ENCODE data around the gene SNRPE. TPM values are rescaled to one million over a fixed set of nuclear protein-coding genes. Genes with fewer than 3 reads are reported as not detected.

Gene SNRPE
- total RNA-seq, 1 experiment from 2014 or later = 288 TPM

DNA sequence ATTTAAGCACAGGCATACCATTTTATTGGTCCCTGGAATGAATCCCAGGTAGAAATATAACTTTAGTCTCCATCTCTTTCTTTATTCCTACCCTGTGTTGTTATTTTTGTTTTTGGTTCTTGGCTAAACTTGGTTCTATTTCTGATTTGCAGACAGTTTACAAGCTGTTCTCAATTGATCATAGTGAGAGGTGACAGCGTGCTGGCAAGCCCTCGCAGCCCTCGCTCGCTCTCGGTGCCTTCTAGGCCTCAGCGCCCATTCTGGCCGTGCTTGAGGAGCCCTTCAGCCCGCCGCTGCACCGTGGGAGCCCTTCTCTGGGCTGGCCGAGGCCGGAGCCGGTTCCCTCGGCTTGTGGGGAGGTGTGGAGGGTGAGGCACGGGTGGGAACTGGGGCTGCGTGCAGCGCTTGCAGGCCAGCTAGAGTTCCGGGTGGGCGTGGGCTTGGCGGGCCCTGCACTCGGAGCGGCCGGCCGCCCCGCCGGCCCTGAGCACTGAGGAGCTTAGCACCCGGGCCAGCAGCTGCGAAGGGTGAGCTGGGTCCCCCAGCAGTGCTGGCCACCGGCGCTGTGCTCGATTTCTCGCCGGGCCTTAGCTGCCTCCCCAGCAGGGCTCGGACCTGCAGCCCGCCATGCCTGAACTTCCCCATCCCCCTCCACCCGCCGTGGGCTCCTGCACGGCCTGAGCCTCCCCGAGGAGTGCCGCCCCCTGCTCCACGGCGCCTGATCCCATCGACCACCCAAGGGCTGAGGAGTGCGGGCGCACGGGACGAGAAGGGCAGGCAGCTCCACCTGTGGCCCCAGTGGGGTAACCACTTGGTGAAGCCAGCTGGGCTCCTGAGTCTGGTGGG, 38.7 kb downstream of the SNRPE start:
- Histone ChIP-seq H2AFZ (ENCODE audit: low read depth, low read length, poor library complexity, severe bottlenecking) (no peak overlapping the region), H3K4me2 (ENCODE audit: low read length) (no peak overlapping the region), H4K20me1 (ENCODE audit: insufficient read depth) (no peaks in the 10 kb centered on the region), H3K9me2 (ENCODE audit: insufficient read depth) (no peaks in the 10 kb centered on the region), H3K27ac (ENCODE audit: low read depth, low read length) (no peak overlapping the region), H3K9me3 (ENCODE audit: control insufficient read depth in 1 of 2, insufficient read depth in 1 of 2, low read depth in 1 of 2, low read length in 2 of 2) (no peaks in the 10 kb centered on the region; a peak in 1 of 4 replicates), H3K79me2 (ENCODE audit: insufficient read depth, low read length) (no peaks in the 10 kb centered on the region), H3K4me3 (replicated peaks in 1 of 2; ENCODE audit: low read depth in 1 of 2, low read length in 2 of 2) (no peak overlapping the region), H3K4me1 (ENCODE audit: control insufficient read depth in 1 of 2, insufficient read depth in 2 of 2, low read length in 2 of 2) (peaks cover 0 to under 1% of the 10 kb centered on the region in 2 experiments; a peak in 1 of 4 replicates), H3K9ac (ENCODE audit: low read length) (no peak overlapping the region), H3K27me3 (ENCODE audit: insufficient read depth, low read length) (no peaks in the 10 kb centered on the region), H3K36me3 (ENCODE audit: control insufficient read depth in 1 of 2, insufficient read depth in 2 of 2, low read length in 2 of 2) (no peaks in the 10 kb centered on the region)
- ATAC-seq = no peak
- CTCF ChIA-PET = no interaction called here
- DNase-seq (ENCODE audit: low read depth, low spot score) = no peak
- RAD21 ChIA-PET (ENCODE audit: low non-redundant PET in 1 of 2, low total read pairs in 2 of 2, uncharacterized antibody in 2 of 2, unreplicated experiment in 2 of 2) = no interaction called here
- BruUV-seq (replicated peaks) = no TSS peak
- intact Hi-C loops (cut with micrococcal nuclease) = loop anchor here (10.0 kb wide), 1 partner anchor 155 kb away; no protein-coding TSS in a partner anchor
- POLR2A ChIA-PET = no interaction called here
- TF ChIP-seq SIN3A (IDR thresholded peaks at IDR 0.05; ENCODE audit: low read depth) (no peak), YY1 (IDR thresholded peaks at IDR 0.05; ENCODE audit: extremely low read depth, insufficient replicate concordance, low read depth, low read length) (no peak), JUND (IDR thresholded peaks at IDR 0.05) (no peak), POLR2AphosphoS5 (IDR thresholded peaks at IDR 0.05; ENCODE audit: low read depth, low read length) (no peak), TCF7L2 (IDR thresholded peaks at IDR 0.05; ENCODE audit: borderline replicate concordance, extremely low read depth, insufficient read depth, insufficient read length) (no peak), POLR2A (IDR thresholded peaks at IDR 0.05; ENCODE audit: borderline replicate concordance, extremely low read depth, insufficient read depth, insufficient read length) (no peak), EZH2 (IDR thresholded peaks at IDR 0.05) (no peak), ZFX (IDR thresholded peaks at IDR 0.05) (no peak), EZH2phosphoT487 (IDR thresholded peaks at IDR 0.05; ENCODE audit: borderline replicate concordance) (no peak), EGR1 (IDR thresholded peaks at IDR 0.05; ENCODE audit: low read depth) (no peak)
- TF ChIP-seq, protein P1, sequence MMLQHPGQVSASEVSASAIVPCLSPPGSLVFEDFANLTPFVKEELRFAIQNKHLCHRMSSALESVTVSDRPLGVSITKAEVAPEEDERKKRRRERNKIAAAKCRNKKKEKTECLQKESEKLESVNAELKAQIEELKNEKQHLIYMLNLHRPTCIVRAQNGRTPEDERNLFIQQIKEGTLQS (IDR thresholded peaks at IDR 0.05) = no peak
- TF ChIP-seq, protein P2, sequence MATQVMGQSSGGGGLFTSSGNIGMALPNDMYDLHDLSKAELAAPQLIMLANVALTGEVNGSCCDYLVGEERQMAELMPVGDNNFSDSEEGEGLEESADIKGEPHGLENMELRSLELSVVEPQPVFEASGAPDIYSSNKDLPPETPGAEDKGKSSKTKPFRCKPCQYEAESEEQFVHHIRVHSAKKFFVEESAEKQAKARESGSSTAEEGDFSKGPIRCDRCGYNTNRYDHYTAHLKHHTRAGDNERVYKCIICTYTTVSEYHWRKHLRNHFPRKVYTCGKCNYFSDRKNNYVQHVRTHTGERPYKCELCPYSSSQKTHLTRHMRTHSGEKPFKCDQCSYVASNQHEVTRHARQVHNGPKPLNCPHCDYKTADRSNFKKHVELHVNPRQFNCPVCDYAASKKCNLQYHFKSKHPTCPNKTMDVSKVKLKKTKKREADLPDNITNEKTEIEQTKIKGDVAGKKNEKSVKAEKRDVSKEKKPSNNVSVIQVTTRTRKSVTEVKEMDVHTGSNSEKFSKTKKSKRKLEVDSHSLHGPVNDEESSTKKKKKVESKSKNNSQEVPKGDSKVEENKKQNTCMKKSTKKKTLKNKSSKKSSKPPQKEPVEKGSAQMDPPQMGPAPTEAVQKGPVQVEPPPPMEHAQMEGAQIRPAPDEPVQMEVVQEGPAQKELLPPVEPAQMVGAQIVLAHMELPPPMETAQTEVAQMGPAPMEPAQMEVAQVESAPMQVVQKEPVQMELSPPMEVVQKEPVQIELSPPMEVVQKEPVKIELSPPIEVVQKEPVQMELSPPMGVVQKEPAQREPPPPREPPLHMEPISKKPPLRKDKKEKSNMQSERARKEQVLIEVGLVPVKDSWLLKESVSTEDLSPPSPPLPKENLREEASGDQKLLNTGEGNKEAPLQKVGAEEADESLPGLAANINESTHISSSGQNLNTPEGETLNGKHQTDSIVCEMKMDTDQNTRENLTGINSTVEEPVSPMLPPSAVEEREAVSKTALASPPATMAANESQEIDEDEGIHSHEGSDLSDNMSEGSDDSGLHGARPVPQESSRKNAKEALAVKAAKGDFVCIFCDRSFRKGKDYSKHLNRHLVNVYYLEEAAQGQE (IDR thresholded peaks at IDR 0.05; ENCODE audit: low read depth) = no peak
- TF ChIP-seq, protein P3, sequence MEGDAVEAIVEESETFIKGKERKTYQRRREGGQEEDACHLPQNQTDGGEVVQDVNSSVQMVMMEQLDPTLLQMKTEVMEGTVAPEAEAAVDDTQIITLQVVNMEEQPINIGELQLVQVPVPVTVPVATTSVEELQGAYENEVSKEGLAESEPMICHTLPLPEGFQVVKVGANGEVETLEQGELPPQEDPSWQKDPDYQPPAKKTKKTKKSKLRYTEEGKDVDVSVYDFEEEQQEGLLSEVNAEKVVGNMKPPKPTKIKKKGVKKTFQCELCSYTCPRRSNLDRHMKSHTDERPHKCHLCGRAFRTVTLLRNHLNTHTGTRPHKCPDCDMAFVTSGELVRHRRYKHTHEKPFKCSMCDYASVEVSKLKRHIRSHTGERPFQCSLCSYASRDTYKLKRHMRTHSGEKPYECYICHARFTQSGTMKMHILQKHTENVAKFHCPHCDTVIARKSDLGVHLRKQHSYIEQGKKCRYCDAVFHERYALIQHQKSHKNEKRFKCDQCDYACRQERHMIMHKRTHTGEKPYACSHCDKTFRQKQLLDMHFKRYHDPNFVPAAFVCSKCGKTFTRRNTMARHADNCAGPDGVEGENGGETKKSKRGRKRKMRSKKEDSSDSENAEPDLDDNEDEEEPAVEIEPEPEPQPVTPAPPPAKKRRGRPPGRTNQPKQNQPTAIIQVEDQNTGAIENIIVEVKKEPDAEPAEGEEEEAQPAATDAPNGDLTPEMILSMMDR (IDR thresholded peaks at IDR 0.05 in 2 of 3, conservative IDR thresholded peaks at IDR 0.05 in 1 of 3; ENCODE audit: borderline replicate concordance in 1 of 3, insufficient read depth in 1 of 3, low read depth in 2 of 3, low read length in 2 of 3) = no peak
- TF ChIP-seq, protein P4, sequence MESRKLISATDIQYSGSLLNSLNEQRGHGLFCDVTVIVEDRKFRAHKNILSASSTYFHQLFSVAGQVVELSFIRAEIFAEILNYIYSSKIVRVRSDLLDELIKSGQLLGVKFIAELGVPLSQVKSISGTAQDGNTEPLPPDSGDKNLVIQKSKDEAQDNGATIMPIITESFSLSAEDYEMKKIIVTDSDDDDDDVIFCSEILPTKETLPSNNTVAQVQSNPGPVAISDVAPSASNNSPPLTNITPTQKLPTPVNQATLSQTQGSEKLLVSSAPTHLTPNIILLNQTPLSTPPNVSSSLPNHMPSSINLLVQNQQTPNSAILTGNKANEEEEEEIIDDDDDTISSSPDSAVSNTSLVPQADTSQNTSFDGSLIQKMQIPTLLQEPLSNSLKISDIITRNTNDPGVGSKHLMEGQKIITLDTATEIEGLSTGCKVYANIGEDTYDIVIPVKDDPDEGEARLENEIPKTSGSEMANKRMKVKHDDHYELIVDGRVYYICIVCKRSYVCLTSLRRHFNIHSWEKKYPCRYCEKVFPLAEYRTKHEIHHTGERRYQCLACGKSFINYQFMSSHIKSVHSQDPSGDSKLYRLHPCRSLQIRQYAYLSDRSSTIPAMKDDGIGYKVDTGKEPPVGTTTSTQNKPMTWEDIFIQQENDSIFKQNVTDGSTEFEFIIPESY (IDR thresholded peaks at IDR 0.05; ENCODE audit: extremely low read depth, insufficient replicate concordance, low read length) = no peak
